Stimulated activated CD8-positive, alpha-beta memory T cell treated with anti-CD3 and anti-CD28 coated beads, Interleukin-7, amount 100 ng/mL, for 1 hour (primary cell): Measurements from ENCODE around the gene COL15A1.

Experiments
- DNase-seq, 2 donors: peaks; one replicate each; pipeline ENCODE4 v3.0.0-alpha.2; 2020; ENCODE audit warnings: low read depth in 2 of 2

Gene COL15A1

GRCh38 chr9:99037769-99038483, 94.2 kb downstream of the COL15A1 start:
- no peak for DNase-seq

- no peak for DNase-seq
Measured at GRCh38 chr9:99038484-99038820, 94.7 kb downstream of the COL15A1 start.

- no peak for DNase-seq
Measured at GRCh38 chr9:99039505-99040182, 95.9 kb downstream of the COL15A1 start.

- DNase-seq = no peak
Measured at GRCh38 chr9:99040251-99040900, 96.7 kb downstream of the COL15A1 start.

- no peak for DNase-seq
Measured at GRCh38 chr9:99040911-99041582, 97.3 kb downstream of the COL15A1 start.

- DNase-seq = no peak
Measured at GRCh38 chr9:99041618-99042017, 97.9 kb downstream of the COL15A1 start.

GRCh38 chr9:99042620-99043019, 98.9 kb downstream of the COL15A1 start:
- DNase-seq = no peak

GRCh38 chr9:99044827-99045226, 101.1 kb downstream of the COL15A1 start:
- DNase-seq = no peak

GRCh38 chr9:99046068-99046467, 102.4 kb downstream of the COL15A1 start:
- no peak for DNase-seq

GRCh38 chr9:99046542-99047071, 102.9 kb downstream of the COL15A1 start:
- no peak for DNase-seq

- DNase-seq = no peak
Measured at GRCh38 chr9:99049228-99049627, 105.5 kb downstream of the COL15A1 start.

- no peak for DNase-seq
Measured at GRCh38 chr9:99049641-99050040, 105.9 kb downstream of the COL15A1 start.

GRCh38 chr9:99050292-99050911, 106.7 kb downstream of the COL15A1 start:
- no peak for DNase-seq

GRCh38 chr9:99050924-99051323, 107.2 kb downstream of the COL15A1 start:
- DNase-seq = no peak

- DNase-seq = no peak
Measured at GRCh38 chr9:99051406-99051805, 107.7 kb downstream of the COL15A1 start.

- no peak for DNase-seq
Measured at GRCh38 chr9:99051851-99052250, 108.1 kb downstream of the COL15A1 start.

GRCh38 chr9:99052815-99053715, 109.4 kb downstream of the COL15A1 start:
- no peak for DNase-seq

- no peak for DNase-seq
Measured at GRCh38 chr9:99054581-99054980, 110.9 kb downstream of the COL15A1 start.

GRCh38 chr9:99055384-99055783, 111.7 kb downstream of the COL15A1 start:
- DNase-seq = no peak

GRCh38 chr9:99056186-99056585, 112.5 kb downstream of the COL15A1 start:
- DNase-seq = no peak
